GM12874 (cell line): ENCODE results near the gene DNAJC15.

ENCODE experiments used
- CTCF ChIP-seq: IDR thresholded peaks from 2 replicates; pipeline ENCODE4 v1.5.1; 2011; ENCODE audit warnings: low read depth, mild to moderate bottlenecking, control low read depth, low read length, moderate library complexity; ENCODE audit not compliant: insufficient read depth

The DNAJC15 gene

GRCh38 chr13:43005460-43006236 lies 17.7 kb upstream of the DNAJC15 start:
- no peak for TF ChIP-seq CTCF

GRCh38 chr13:43006893-43007631 lies 16.3 kb upstream of the DNAJC15 start:
- TF ChIP-seq CTCF: no peak

GRCh38 chr13:43008596-43008995 lies 14.8 kb upstream of the DNAJC15 start:
- no peak for TF ChIP-seq CTCF

- no peak for TF ChIP-seq CTCF
These were observed 13.9 kb upstream of the DNAJC15 start for GRCh38 chr13:43009506-43009905.

GRCh38 chr13:43014162-43014561 lies 9.2 kb upstream of the DNAJC15 start:
- TF ChIP-seq CTCF: no peak

GRCh38 chr13:43016226-43016625 lies 7.2 kb upstream of the DNAJC15 start:
- TF ChIP-seq CTCF: no peak

- TF ChIP-seq CTCF: no peak
These were observed 3.6 kb upstream of the DNAJC15 start for GRCh38 chr13:43019811-43020210.
